Measurements from ENCODE around the gene EXOSC3.
A peak's percentile ranks its signal among the peaks of the same experiment; 100 is the strongest.
"Not testable (repeated sequence)": the region's sequence is repeated elsewhere in the genome, so short reads cannot be mapped to it uniquely, and the experiment has no call there.

EXOSC3 gene

DNA sequence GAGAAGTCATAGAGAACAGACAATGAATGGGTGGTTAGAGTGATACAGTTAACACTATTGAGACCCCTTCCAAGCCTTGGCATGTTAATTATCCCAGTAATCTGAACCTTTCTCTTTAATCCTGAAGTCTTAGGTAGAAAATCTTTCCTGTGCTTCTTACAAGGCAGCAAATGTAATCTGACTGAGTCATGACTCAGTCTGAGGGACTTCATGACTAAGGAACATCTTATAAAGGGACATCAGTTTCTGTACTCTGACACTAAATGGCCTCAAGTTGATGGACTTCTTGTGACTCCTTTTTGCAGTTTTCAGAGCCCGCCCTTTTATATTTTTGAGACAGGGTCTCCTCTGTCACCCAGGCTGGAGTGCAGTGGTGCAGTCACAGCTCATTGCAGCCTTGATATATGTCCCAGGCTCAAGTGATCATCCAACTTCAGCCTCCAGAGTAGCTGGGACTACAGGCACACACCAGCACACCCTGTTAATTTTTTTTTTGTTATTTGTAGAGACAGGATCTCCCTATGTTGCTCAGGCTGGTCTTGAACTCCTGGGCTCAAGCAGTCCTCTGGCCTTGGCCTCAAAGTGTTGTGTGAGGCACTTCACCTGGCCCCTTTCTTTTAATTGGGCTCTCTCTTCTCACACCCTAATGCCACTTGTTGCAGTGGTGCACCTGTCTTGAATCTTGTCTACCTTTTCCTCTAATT, 9.5 kb downstream of the EXOSC3 start:
- WGBS, 2 experiments (ENCODE audit: insufficient coverage in 2 of 2) = 83 to 100% methylated on average over 1 of the region's 1 CpG
- Histone ChIP-seq H3K9me3 (ENCODE audit: control insufficient read depth, low read length) (no peaks in the 10 kb centered on the region), H3K36me3 (ENCODE audit: control insufficient read depth, insufficient read depth, low read length) (peaks cover 54% of the 10 kb centered on the region), H3K4me1 (ENCODE audit: control insufficient read depth, insufficient read depth, low read length, poor library complexity, severe bottlenecking) (no peaks in the 10 kb centered on the region), H3K4me3 (ENCODE audit: extremely low read depth, insufficient read depth, low read length, poor library complexity, severe bottlenecking) (no peak overlapping the region), H3K27ac (ENCODE audit: low read depth, low read length, severe bottlenecking) (no peak overlapping the region)

DNA sequence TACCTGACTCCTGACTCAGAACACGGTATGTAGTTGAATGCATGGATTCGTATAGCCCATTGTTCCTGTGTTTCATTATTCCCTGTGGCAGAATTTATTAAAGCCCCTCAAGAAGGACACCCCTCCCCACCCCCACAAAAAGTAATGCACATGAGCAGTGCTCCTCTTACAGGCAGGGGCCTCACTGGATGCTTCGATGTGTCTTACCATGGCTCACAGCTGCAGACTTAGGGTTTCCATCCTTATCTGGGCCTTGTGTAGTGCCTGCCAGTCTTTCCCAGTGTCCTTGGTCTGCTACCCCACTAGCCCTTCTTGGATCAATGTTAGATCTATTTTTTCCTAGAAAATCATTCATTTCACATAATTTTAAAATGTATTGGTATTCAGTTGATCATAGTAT, 14.9 kb downstream of the EXOSC3 start:
- no peak overlapping the region for H3K4me3 ChIP-seq (ENCODE audit: extremely low read depth, insufficient read depth, low read length, poor library complexity, severe bottlenecking)
- WGBS, 2 experiments (ENCODE audit: insufficient coverage in 2 of 2) = 100% methylated on average over 2 of the region's 3 CpGs
- H3K36me3 ChIP-seq (ENCODE audit: control insufficient read depth, insufficient read depth, low read length) = peaks cover 21% of the 10 kb centered on the region
- no peak overlapping the region for H3K27ac ChIP-seq (ENCODE audit: low read depth, low read length, severe bottlenecking)
- no peaks in the 10 kb centered on the region for H3K4me1 ChIP-seq (ENCODE audit: control insufficient read depth, insufficient read depth, low read length, poor library complexity, severe bottlenecking)
- no peaks in the 10 kb centered on the region for H3K9me3 ChIP-seq (ENCODE audit: control insufficient read depth, low read length)

DNA sequence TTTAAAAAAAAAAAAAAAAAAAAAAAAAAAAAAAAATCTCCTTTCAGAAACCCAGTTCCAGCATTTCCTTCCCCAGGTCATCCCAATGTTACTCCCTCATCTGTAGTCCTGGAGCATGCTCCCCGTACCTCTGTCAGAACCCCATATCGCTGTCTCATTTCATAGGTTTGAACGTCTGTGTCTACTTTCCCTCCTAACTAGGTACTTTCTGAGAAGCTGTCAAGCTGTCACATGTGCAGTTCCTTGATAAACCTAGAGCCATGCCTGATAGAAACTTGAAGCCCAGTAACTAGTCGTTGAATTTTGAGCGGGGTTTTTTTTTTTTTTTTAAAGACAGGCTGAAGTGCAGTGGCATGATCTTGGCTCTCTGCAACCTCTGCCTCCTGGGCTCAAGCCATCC, 15.6 kb downstream of the EXOSC3 start:
- Histone ChIP-seq H3K27ac (ENCODE audit: low read depth, low read length, severe bottlenecking) (no peak overlapping the region), H3K4me1 (ENCODE audit: control insufficient read depth, insufficient read depth, low read length, poor library complexity, severe bottlenecking) (no peaks in the 10 kb centered on the region), H3K4me3 (ENCODE audit: extremely low read depth, insufficient read depth, low read length, poor library complexity, severe bottlenecking) (no peak overlapping the region), H3K36me3 (ENCODE audit: control insufficient read depth, insufficient read depth, low read length) (peaks cover 20% of the 10 kb centered on the region), H3K9me3 (ENCODE audit: control insufficient read depth, low read length) (no peaks in the 10 kb centered on the region)
- WGBS, 2 experiments (ENCODE audit: insufficient coverage in 2 of 2) = 75 to 78% methylated on average over 3 to 5 of the region's 5 CpGs

DNA sequence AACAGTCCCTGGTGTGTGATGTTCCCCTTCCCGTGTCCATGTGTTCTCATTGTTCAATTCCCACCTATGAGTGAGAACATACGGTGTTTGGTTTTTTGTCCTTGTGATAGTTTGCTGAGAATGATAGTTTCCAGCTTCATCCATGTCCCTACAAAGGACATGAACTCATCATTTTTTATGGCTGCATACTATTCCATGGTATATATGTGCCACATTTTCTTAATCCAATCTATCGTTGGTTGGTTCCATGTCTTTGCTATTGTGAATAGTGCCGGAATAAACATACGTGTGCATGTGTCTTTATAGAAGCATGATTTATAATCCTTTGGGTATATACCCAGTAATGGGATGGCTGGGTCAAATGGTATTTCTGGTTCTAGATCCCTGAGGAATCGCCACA, 19.6 kb downstream of the EXOSC3 start:
- H3K9me3 ChIP-seq (ENCODE audit: control insufficient read depth, low read length); H3K4me3 ChIP-seq (ENCODE audit: extremely low read depth, insufficient read depth, low read length, poor library complexity, severe bottlenecking); H3K27ac ChIP-seq (ENCODE audit: low read depth, low read length, severe bottlenecking); H3K4me1 ChIP-seq (ENCODE audit: control insufficient read depth, insufficient read depth, low read length, poor library complexity, severe bottlenecking); H3K36me3 ChIP-seq (ENCODE audit: control insufficient read depth, insufficient read depth, low read length): not testable (repeated sequence)
- no CpG with 5 or more reads among the region's 6 CpGs for WGBS, 2 experiments (ENCODE audit: insufficient coverage in 2 of 2)

DNA sequence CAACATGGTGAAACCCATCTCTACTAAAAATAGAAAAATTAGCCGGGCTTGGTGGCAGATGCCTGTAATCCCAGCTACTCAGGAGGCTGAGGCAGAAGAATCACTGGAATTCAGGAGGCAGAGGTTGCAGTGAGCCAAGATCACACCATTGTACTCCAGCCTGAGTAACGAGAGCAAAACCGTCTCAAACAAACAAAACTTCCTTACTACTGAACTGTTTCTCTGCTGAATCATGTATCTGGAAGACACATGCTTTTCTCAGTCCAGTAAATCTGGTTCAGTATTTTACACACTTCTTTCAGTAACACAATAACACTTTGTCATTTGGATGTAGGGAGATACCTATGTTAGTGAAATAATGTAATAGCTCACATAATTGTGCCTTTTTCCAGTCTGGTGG, 23.4 kb downstream of the EXOSC3 start:
- H3K27ac ChIP-seq (ENCODE audit: low read depth, low read length, severe bottlenecking) = no peak overlapping the region
- no peak overlapping the region for H3K4me3 ChIP-seq (ENCODE audit: extremely low read depth, insufficient read depth, low read length, poor library complexity, severe bottlenecking)
- no peaks in the 10 kb centered on the region for H3K9me3 ChIP-seq (ENCODE audit: control insufficient read depth, low read length)
- peaks cover 4% of the 10 kb centered on the region for H3K4me1 ChIP-seq (ENCODE audit: control insufficient read depth, insufficient read depth, low read length, poor library complexity, severe bottlenecking)
- no peaks in the 10 kb centered on the region for H3K36me3 ChIP-seq (ENCODE audit: control insufficient read depth, insufficient read depth, low read length)
- WGBS, 2 experiments (ENCODE audit: insufficient coverage in 2 of 2) = 61 to 62% methylated on average over 3 of the region's 3 CpGs

DNA sequence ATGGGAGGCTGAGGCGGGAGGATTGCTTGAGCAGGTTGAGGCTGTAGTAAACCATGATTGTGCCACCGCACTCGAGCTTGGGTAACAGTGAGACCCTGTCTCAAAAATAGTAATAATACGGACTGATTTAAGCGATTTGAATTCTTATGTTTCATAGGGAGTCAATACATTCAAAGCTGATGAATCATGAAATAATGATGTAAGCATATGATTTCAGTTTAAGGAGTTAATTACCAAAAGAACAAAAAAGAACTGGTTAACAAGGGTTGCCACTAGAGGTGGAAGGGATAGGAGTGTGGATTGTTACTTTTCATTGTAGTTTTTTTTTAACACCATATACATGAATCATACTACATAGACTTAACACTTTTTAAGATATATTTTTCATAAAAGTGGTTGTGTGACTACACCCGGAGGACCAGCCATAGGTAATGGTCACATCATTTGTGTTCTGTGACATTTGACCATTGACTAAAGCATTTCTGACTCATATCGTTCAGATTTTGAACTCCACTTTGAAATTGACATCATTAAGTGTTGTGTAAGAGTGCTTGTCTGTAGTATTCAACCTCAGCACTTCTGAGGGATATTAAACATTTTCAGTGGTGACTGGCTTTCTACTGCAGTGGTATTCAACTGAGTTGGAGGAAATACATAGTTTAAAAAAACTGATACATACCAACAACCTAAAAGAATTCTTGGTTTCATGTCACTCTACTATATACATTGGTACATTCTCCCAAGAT, 24.3 kb downstream of the EXOSC3 start:
- Histone ChIP-seq H3K4me1 (ENCODE audit: control insufficient read depth, insufficient read depth, low read length, poor library complexity, severe bottlenecking) (peaks cover 4% of the 10 kb centered on the region), H3K27ac (ENCODE audit: low read depth, low read length, severe bottlenecking) (no peak overlapping the region), H3K9me3 (ENCODE audit: control insufficient read depth, low read length) (no peaks in the 10 kb centered on the region), H3K36me3 (ENCODE audit: control insufficient read depth, insufficient read depth, low read length) (no peaks in the 10 kb centered on the region), H3K4me3 (ENCODE audit: extremely low read depth, insufficient read depth, low read length, poor library complexity, severe bottlenecking) (no peak overlapping the region)
- WGBS, 2 experiments (ENCODE audit: insufficient coverage in 2 of 2) = 96 to 100% methylated on average over 1 to 4 of the region's 7 CpGs

DNA sequence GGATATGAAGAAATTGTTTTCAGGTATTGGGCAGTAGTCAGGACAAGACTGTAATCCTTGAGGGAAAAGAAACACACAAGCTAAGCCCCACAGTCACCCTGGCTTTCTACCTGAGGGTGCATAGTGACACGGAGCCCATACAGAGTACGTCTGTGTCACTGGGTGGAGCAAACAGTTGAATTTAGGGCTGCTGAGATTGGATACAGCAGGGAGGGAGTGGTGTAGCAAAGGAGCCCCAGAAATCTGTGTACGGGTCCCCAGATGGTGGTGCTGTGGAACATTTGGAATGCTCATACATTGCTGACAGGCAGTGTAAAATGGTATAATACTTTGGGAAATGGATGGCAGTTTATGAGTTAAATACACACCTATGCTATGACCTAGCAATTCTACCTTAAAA, 26.1 kb downstream of the EXOSC3 start:
- H3K36me3 ChIP-seq (ENCODE audit: control insufficient read depth, insufficient read depth, low read length) = no peaks in the 10 kb centered on the region
- WGBS, 2 experiments (ENCODE audit: insufficient coverage in 2 of 2) = 81 to 85% methylated on average over 3 of the region's 3 CpGs
- peaks cover 9% of the 10 kb centered on the region for H3K4me1 ChIP-seq (ENCODE audit: control insufficient read depth, insufficient read depth, low read length, poor library complexity, severe bottlenecking)
- H3K9me3 ChIP-seq (ENCODE audit: control insufficient read depth, low read length) = no peaks in the 10 kb centered on the region
- H3K27ac ChIP-seq (ENCODE audit: low read depth, low read length, severe bottlenecking) = no peak overlapping the region
- H3K4me3 ChIP-seq (ENCODE audit: extremely low read depth, insufficient read depth, low read length, poor library complexity, severe bottlenecking) = no peak overlapping the region

DNA sequence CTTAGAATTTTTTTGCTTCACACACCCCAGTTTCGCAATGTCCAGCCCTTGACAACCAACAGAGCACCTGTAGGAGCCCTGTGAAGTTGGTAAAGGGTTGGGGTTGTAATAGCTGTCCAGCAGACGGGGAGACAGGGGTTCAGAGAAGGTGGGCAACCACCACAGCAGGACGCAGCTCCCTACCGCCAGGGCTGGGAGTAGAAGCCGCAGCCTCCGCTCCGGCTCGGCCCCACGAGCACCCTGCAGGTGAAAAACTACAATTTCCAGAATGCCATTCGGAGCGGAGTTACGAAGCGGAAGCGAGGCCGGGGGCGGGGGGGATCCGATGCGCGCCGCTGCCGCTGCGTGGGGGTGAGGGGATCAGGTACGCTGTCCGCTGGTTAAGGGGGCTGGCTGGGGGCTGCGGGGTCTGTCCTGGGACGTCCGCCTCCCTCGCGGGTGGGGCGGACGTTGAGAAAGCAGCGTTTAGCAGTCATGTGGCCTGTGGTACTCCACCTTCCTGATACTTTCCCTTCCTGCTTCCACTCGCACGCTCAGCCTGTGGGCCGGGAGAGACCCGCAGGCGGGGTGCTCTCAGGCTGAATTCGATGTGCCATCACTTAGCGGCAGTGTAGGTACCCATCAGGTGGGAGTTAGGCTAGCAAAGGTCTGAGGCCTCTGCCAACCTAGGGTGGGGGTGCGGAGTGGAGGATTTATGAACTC, 31.2 kb downstream of the EXOSC3 start, which contains the start of gene TRMT10B:
Gene TRMT10B, plus strand, starts transcription at position 317 of the 702 bp plus-strand sequence. CDS start 8,127 bp downstream, outside the sequence.
- Histone ChIP-seq H3K27ac (ENCODE audit: low read depth, low read length, severe bottlenecking) (no peak within 1 kb of the TSS), H3K9me3 (ENCODE audit: control insufficient read depth, low read length) (peaks cover 4% of the 10 kb centered on the region), H3K4me1 (ENCODE audit: control insufficient read depth, insufficient read depth, low read length, poor library complexity, severe bottlenecking) (peaks cover 5% of the 10 kb centered on the region), H3K4me3 (ENCODE audit: extremely low read depth, insufficient read depth, low read length, poor library complexity, severe bottlenecking) (peak within 1 kb of the TSS; percentile 70), H3K36me3 (ENCODE audit: control insufficient read depth, insufficient read depth, low read length) (no peaks in the 10 kb centered on the region)
- WGBS, 2 experiments (ENCODE audit: insufficient coverage in 2 of 2) = 7 to 10% methylated on average over 18 to 22 of the region's 40 CpGs

DNA sequence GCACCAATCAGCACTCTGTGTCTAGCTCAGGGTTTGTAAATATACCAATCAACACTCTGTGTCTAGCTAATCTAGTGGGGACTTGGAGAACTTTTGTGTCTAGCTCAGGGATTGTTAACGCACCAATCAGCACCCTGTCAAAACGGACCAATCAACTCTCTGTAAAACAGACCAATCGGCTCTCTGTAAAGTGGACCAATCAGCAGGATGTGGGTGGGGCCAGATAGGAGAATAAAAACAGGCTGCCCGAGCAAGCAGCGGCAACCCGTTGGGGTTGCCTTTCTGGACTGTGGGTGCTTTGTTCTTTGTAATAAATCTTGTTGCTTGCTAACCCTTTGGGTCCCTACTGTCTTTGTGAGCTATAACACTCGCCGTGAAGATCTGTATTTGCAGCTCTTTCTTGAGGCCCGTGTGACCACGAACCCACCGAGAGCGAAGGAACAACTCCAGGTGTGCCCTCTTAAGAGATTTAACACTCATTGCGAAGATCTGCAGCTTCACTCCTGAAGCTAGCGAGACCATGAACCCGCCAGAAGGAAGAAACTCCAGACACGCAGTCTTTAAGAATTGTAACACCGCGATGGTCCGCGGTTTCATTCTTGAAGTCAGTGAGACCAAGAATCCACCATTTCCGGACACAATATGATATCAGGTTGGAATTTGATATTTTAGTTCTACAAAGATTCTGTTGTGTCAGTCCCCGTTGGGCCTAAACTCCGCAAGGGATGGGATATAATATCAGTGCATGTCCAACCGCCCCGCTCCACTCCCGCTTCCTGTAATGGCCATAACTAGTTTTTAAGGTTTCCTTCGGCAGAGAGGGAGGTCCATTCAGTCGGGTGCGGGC, 32.0 kb downstream of the EXOSC3 start:
- WGBS, 2 experiments (ENCODE audit: insufficient coverage in 2 of 2) = 90 to 94% methylated on average over 25 of the region's 29 CpGs
- Histone ChIP-seq H3K4me3 (ENCODE audit: extremely low read depth, insufficient read depth, low read length, poor library complexity, severe bottlenecking) (peak overlapping the region; percentile 70), H3K36me3 (ENCODE audit: control insufficient read depth, insufficient read depth, low read length) (no peaks in the 10 kb centered on the region), H3K27ac (ENCODE audit: low read depth, low read length, severe bottlenecking) (no peak overlapping the region), H3K4me1 (ENCODE audit: control insufficient read depth, insufficient read depth, low read length, poor library complexity, severe bottlenecking) (peaks cover 8% of the 10 kb centered on the region), H3K9me3 (ENCODE audit: control insufficient read depth, low read length) (peaks cover 4% of the 10 kb centered on the region)

DNA sequence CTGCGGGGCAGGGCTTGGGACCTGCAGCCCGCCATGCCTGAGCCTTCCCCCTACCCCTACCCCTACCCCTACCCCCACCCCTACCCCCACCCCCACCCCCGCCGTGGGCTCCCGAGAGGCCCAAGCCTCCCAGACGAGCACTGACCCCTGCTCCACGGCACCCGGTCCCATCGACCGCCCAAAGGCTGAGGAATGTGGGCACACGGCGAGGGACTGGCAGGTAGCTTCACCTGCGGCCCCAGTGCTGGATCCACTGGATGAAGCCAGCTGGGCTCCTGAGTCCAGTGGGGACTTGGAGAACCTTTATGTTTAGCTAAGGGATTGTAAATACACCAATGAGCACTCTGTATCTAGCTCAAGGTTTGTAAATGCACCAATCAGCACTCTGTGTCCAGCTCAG, 32.8 kb downstream of the EXOSC3 start:
- H3K4me3 ChIP-seq (ENCODE audit: extremely low read depth, insufficient read depth, low read length, poor library complexity, severe bottlenecking); H3K9me3 ChIP-seq (ENCODE audit: control insufficient read depth, low read length); H3K36me3 ChIP-seq (ENCODE audit: control insufficient read depth, insufficient read depth, low read length); H3K27ac ChIP-seq (ENCODE audit: low read depth, low read length, severe bottlenecking): not testable (repeated sequence)
- WGBS, 2 experiments (ENCODE audit: insufficient coverage in 2 of 2) = 89% methylated on average over 7 of the region's 13 CpGs; no CpG with 5 or more reads in 1 of the 2 experiments
- H3K4me1 ChIP-seq (ENCODE audit: control insufficient read depth, insufficient read depth, low read length, poor library complexity, severe bottlenecking) = peaks cover 11% of the 10 kb centered on the region

Data from mesodermal cell (in vitro differentiated cells).